RPMI7951 (cell line): ENCODE results near the gene MSL1. TPM values are rescaled to one million over a fixed set of nuclear protein-coding genes. Genes with fewer than 3 reads are reported as not detected.

ENCODE experiments used
- DNase-seq: peaks from one replicate; pipeline ENCODE4 v3.0.0-alpha.2; 2012; ENCODE audit warnings: low read depth
- total RNA-seq: library from RNA; depleted of rRNA; stranded (reverse); fragments of >200 nt; shearing (Covaris generic); gene quantifications from 2 replicates; pipeline ENCODE4 v1.2.3, GENCODE V29; 2014

Gene MSL1
- total RNA-seq, 1 experiment from 2014 or later, result 46.5 TPM

DNA sequence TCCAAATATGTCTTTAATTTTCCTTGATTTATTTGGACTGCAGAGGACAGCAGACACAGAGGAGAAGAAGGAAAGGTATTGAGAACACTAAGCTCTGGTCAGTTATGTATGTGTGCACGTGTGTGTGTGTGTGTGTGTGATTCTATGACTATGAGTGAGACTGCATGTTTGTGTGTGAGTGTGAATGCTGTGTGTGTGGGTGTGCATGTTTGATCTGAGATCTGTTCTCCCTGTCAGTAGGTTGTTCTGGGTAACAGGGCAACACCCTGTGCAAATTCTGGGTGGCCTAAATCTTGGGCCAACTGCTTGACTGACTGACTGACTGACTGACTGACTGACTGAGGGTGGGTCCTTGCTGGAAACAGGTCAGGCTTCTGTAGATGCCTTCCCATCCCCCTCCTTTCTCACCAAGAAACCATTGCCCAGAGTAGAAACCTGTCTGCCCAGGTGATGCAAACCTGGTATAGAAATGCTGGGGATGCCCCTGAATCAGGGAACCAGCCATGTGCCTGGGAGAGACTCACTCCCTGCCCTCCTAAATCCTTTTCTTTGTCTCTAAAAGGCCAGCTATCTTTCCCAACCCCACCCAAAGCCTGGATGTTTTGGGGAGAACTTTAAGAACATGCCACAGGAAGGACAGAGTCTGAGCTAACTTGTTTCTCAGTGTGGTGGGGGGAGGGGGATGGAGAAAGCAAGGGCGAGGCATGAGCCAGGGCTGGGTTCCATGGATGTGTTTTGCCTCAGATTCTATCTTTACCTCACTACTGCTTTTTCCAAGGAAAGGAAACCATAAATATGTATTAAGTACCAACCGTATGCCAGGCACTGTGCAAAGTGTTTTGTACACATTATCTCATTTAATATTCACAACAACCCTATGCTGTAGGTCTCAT lies 16.9 kb upstream of the MSL1 start:
- DNase-seq, result no peak

GRCh38 chr17:40105861-40106759 lies 15.7 kb upstream of the MSL1 start:
- DNase-seq, result no peak

- DNase-seq, result no peak
Measured at GRCh38 chr17:40106760-40107521, 14.8 kb upstream of the MSL1 start.

- no peak for DNase-seq
Measured at GRCh38 chr17:40107522-40108174, 14.1 kb upstream of the MSL1 start.

DNA sequence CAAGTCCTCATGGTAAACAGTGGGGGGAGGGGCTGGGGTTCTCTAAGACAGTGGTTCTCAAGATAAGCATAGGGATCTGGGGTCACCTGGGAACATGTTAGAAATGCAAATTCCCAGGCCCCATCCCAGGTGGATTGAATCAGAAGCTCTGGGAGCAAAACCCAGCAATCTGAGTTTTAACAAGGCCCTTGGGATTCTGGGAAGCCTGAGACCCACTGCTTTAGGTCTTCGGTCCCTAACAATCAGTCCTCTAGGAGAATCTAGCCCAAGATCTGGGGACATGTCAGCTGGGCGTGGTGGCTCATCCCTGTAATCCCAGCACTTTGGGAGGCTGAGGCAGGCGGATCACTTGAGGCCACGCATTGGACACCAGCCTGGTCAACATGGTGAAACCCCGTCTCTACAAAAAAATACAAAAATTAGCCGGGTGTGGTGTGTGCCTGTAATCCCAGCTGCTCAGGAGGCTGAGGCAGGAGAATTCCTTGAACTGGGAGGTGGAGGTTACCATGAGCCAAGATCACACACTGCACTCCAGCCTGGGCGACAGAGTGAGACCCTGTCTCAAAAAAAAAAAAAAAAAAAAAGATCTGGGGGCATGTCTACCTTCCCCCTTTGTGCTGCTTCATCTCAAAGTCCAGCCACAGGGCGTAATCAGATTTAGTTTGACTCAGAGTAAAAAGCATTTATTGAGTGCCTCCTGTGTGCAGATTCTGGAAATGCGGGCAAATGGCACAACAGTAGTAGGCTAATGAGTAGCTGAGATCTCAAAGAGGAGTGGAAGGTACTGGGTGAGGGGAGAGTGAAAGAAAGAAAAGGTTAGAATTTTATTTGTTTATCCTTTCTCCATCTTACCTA lies 12.6 kb upstream of the MSL1 start:
- DNase-seq, result no peak

- no peak for DNase-seq
Measured at GRCh38 chr17:40110026-40110845, 11.5 kb upstream of the MSL1 start.

DNA sequence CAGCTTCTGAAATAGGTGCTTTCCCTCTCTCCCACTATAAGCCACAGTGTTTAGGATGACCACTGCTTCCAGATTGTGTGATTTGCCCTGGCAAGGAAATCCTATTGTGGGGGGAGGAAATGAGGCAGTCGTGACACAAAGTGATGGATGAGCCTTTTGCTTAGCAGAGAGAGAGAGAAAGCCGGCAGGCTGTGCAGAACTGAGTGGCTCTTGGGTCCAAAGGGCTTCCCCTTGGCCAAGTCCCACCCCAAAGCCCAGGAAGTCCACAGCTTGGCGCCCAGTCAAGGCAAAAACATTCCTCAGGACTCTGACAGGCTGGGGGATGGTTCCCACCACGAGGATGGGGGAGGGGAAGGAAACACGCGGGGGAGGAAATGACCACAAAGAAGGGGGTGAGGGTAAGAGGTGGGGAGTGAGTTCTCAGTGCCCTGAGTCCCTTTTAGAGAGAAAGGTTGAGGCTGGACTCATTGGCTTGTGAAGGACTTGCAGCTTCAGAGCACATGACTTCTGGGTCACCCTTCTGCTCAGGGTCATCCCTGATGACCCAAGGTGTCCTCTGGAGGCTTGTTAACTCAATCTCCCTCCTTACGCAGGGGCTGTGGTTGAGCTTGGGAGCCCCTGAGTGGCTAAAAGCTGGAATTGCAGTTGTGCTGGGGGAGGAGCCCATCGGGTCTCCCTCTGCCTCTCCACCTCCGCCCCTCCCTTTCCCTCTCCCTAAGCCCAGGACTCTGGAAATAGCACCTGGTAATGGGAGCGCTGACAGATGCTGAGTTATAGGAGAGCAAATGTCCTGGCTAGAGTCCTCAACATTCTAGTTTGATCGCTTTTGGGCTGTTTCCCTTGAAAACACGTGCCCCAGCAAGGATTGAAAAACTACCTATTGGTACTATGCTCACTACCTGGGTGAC lies 10.3 kb upstream of the MSL1 start:
- peak; percentile 95 for DNase-seq

DNA sequence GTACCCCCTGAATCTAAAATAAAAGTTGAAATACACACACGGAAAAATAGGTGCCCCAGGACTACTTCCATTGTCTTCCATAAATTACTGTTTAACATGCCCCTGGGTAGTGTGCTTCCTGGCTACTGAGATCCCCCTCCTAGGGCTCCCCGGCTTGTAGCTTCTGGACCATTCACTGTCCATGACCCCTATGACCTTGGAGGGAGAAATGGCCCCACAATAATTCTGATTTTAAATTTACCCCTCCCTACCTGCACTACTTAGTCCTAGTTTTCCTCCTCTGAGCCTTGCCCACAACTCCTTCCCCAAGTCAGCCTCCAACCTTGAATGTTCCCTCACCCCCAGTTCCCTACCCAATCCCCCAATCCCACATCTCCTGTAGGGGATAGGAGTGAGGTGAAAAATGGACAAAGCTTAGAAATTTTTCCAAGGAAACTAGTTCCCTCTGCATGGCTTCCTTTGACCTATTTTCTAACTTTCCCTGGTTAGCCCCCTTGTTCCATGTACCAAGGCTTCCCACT lies 9.5 kb upstream of the MSL1 start:
- no peak for DNase-seq

GRCh38 chr17:40112718-40113109 lies 9.1 kb upstream of the MSL1 start:
- DNase-seq, result no peak

DNA sequence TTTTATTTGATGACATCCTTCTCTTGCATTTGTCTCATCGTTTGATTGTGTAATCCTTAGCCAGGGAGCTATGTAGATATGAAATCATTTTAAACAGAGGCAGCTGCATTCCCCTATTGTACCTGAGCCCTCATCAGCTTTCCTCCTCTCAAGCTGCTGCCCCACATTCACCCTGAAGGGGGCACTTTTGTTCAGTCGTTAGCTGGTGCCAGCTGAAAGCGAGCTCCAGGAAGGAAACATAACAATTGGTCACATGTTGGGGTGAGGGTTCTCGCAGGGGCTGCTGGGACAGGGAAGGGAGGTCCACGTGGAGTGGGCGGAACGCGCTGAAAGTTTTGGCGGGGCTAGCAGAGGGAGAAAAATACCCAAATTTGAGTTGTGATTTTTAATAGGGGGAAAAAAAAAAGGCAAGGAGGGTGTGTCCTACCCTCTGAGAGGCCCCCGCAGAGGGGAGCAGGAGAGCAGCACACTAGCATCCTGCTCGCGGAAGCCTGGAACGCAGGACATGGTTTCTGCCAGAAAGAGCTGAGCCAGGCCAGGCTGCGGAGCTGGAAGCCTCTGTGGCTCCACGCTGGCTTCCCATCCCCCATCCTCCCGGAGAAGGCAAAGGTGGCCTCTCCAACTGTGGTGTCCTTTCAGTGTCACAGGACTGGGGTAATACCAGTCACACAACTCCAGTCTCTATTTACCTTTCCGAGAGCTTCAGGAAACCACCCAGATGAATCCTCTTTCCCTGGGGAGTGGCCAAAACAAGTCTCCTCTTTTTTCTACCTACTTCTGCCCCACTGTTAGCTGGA lies 8.5 kb upstream of the MSL1 start:
- peak; percentile 92 for DNase-seq

DNA sequence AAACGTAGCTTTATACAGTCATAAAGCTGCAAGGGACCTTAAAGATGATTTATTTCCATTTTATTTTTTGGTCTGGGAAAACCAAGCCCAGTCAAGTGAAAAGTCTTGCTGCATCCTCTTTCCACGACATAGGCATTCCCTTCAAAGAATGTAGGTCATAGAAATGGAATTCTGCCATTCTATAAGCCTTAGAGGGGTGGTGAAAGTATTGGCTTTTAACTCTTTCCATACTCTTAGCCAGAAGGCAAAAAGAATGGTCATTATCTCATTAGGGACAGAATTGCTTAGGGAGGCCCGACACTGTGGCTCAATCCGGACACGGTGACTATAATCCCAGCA lies 7.9 kb upstream of the MSL1 start:
- DNase-seq, result no peak

DNA sequence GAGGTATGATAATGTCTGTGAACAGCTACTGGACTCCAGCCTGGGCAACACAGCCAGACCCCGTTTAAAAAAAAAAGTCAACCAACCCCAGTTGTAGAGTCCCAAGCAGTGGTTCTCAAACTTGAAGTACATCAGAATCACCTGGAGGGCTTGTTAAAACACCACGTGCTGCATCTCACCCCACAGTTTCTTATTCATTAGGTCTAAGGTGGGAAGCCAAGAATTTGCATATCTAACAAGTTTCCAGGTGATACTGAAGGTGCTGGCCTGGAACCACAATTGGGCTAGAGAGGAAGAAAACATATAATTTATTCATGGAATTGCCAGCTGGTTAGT lies 6.7 kb upstream of the MSL1 start:
- no peak for DNase-seq

- peak; percentile 41 for DNase-seq
Measured at GRCh38 chr17:40122136-40122998, 596 bp downstream of the MSL1 start.

GRCh38 chr17:40122999-40123810 lies 1.4 kb downstream of the MSL1 start:
- peak; percentile 35 for DNase-seq

GRCh38 chr17:40123811-40124114 lies 2.0 kb downstream of the MSL1 start:
- DNase-seq, result no peak
